ENCODE data around the gene TRIM41. TPM values are rescaled to one million over a fixed set of nuclear protein-coding genes. Genes with fewer than 3 reads are reported as not detected.

TRIM41 gene
- total and polyA plus RNA-seq, 12 donors, result 13.3 to 56.2 (median 19.6) TPM

GRCh38 chr5:181217111-181217802 is 5.8 kb upstream of the TRIM41 start:
- Histone ChIP-seq H3K9me3 (replicated peaks in 1 of 3) (no peaks in the 10 kb centered on the region), H3K27me3 (no peaks in the 10 kb centered on the region), H3K4me1 (replicated peaks in 1 of 2) (peaks cover 0 to 12% of the 10 kb centered on the region in 2 donors), H3K4me3 (peak overlapping the region in 2 of 4 donors; percentile 13 to 40), H3K36me3 (replicated peaks in 1 of 2) (no peaks in the 10 kb centered on the region), H3K27ac (peak overlapping the region in 2 of 5 donors; percentile 7 to 61)
- TF ChIP-seq POLR2A (IDR thresholded peaks at IDR 0.05), result no peak
- TF ChIP-seq CTCF (IDR thresholded peaks at IDR 0.05), result no peak
- WGBS, 4 donors, result 2 to 5% (median 4%) methylated on average over 13 to 46 of the region's 46 CpGs
- DNase-seq, result peak in 3 of 7 donors; percentile 31 to 47 (median 46)
- intact Hi-C loops (cut with DNase I), result loop anchor here in 1 of 2 donors (5.0 kb wide), 1 partner anchor 35 kb away; no protein-coding TSS in a partner anchor

DNA sequence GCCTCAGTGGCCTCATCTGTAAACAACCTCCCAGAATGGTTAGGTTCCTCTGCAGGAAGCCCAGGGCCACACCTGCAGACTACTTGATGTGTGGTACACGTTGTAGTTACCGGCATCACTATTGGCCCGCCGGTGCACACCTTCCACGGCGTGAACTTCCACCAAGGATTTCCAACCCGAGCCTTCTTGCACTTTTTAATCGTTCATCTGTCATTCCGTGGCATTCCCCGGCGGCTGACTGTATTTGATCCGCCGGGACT is 5.3 kb upstream of the TRIM41 start:
- no peak for DNase-seq
- H3K27me3 ChIP-seq, result no peaks in the 10 kb centered on the region
- peak overlapping the region in 2 of 5 donors; percentile 7 to 61 for H3K27ac ChIP-seq
- H3K4me3 ChIP-seq, result peak overlapping the region in 2 of 4 donors; percentile 13 to 40
- H3K4me1 ChIP-seq (replicated peaks in 1 of 2), result peaks cover 0 to 12% of the 10 kb centered on the region in 2 donors
- no peaks in the 10 kb centered on the region for H3K9me3 ChIP-seq (replicated peaks in 1 of 3)
- 7 to 16% (median 13%) methylated on average over 13 of the region's 13 CpGs for WGBS, 4 donors
- TF ChIP-seq CTCF (IDR thresholded peaks at IDR 0.05) (no peak), POLR2A (IDR thresholded peaks at IDR 0.05) (no peak)
- no peaks in the 10 kb centered on the region for H3K36me3 ChIP-seq (replicated peaks in 1 of 2)
- intact Hi-C loops (cut with DNase I), result loop anchor here in 1 of 2 donors (5.0 kb wide), 1 partner anchor 35 kb away; no protein-coding TSS in a partner anchor

DNA sequence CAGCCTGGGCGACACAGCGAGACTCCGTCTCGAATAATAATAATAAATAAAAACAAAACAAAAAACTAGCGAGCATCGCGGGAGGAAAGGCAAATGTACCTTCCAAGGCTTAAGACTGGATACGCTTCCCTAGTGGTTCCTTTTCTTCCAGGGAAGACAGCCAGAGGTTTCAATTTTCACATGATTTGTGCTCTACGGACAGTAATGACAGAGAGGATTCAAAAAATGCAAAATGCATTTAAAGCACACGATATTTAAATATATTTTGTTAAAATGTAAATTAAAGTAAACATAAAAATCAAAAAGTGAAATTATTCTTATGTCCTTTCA is 4.3 kb upstream of the TRIM41 start:
- no peak for DNase-seq
- Histone ChIP-seq H3K36me3 (replicated peaks in 1 of 2) (no peaks in the 10 kb centered on the region), H3K27me3 (no peaks in the 10 kb centered on the region), H3K4me3 (peak overlapping the region in 1 of 4 donors; percentile 35), H3K4me1 (replicated peaks in 1 of 2) (peaks cover 0 to 12% of the 10 kb centered on the region in 2 donors), H3K9me3 (replicated peaks in 1 of 3) (no peaks in the 10 kb centered on the region), H3K27ac (no peak overlapping the region)
- WGBS, 4 donors, result 35 to 50% (median 48%) methylated on average over 10 of the region's 10 CpGs
- no peak for TF ChIP-seq POLR2A (IDR thresholded peaks at IDR 0.05)
- TF ChIP-seq CTCF (IDR thresholded peaks at IDR 0.05), result no peak
- intact Hi-C loops (cut with DNase I), result loop anchor here in 1 of 2 donors (5.0 kb wide), 1 partner anchor 34 kb away; no protein-coding TSS in a partner anchor

DNA sequence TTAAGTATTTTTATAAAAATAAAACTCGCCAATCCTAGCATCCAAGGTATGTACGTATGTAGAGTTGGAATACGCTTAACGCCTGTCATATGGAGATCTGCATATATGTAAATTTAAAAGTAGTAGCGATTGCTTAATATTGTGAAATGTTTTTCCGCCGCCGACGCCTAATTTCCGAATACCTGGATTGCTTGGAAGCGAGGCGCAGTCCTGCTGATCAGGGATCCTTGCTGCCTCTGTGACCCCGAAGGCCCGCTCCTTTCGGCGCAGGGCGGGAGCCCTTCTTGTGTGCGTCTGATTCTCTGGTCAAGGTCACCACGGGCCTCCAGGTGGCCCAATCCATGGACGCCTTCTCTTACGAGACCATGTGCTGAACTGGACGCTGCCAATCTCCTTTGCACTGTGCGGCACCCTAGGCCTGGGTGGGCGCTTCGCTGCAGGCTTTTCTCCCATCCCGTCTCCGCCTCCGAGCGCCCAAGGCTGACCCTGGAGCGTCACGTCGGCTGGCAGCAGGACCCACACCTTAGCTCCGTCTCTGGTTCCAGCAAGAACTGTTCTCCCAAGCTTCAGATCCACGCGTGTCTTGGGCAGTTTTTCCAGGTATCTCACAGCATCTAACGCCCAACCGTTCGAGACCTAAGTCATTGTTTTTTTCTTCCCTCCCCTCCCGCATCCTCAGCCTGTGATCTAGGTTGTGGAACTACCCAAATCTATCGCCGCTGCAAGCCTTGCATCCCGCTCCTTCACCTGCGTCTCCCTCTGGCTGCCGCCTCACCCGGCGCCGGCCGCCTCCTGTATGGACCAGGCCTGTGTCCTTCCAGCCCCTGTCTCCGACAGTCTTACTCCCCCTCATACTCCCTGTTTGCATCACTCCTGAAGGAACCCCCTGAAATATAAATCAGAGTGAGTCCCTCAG is 3.6 kb upstream of the TRIM41 start:
- Histone ChIP-seq H3K4me3 (no peak overlapping the region), H3K27me3 (no peaks in the 10 kb centered on the region), H3K27ac (no peak overlapping the region), H3K36me3 (replicated peaks in 1 of 2) (no peaks in the 10 kb centered on the region), H3K9me3 (replicated peaks in 1 of 3) (no peaks in the 10 kb centered on the region), H3K4me1 (replicated peaks in 1 of 2) (peaks cover 4 to 18% of the 10 kb centered on the region in 2 donors)
- no peak for DNase-seq
- intact Hi-C loops (cut with DNase I), result loop anchor here in 1 of 2 donors (5.0 kb wide), 2 partner anchors 32 to 33 kb away; no protein-coding TSS in a partner anchor
- TF ChIP-seq CTCF (IDR thresholded peaks at IDR 0.05), result no peak
- 65 to 75% (median 72%) methylated on average over 43 to 49 of the region's 49 CpGs for WGBS, 4 donors

All from adrenal gland (tissue), 12 donors.